ENCODE results near the gene MPRIP.

DNA sequence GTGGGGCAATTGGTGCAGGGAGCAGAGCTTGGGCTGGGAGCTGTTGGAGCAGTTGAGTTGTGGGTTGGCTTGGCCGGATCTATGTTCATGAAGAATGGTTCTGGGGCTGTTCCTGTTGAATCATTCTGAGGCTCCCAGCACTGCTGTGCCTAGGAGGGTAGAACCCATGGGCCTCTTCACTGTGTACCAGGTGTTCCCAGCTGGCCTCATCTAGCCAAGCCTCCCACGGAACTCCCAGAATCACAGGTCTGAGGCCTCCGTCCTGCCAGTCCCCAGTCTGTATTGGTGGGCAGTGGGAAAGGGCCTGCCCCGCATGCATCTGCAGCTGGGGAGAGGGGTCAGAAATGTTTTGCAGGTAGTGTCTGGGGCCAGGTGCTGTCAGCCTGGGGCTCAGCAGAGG, 74.1 kb downstream of the MPRIP start:
- TF ChIP-seq CTCF (IDR thresholded peaks at IDR 0.05; ENCODE audit: poor library complexity, severe bottlenecking) (no peak), POLR2AphosphoS5 (IDR thresholded peaks at IDR 0.05) (no peak), EZH2 (IDR thresholded peaks at IDR 0.05; ENCODE audit: borderline replicate concordance, insufficient read depth, low read length, poor library complexity, severe bottlenecking) (no peak), EP300 (conservative IDR thresholded peaks at IDR 0.05; ENCODE audit: poor library complexity, severe bottlenecking) (no peak), MXI1 (conservative IDR thresholded peaks at IDR 0.05; ENCODE audit: poor library complexity, severe bottlenecking) (no peak), TAF1 (IDR thresholded peaks at IDR 0.05; ENCODE audit: low read depth) (no peak)
